SK-N-SH treated with all-trans-retinoic acid at 6 μM for 48 hours (cell line): ENCODE results near the gene PDE8A.

ENCODE experiments used
- ATAC-seq: fragments of 200-7000 bp; cut with Tn5 transposase; 3 replicates; pipeline ENCODE4 v1.9.1; 2020; ENCODE audit warnings: mild to moderate bottlenecking, moderate library complexity
- ARNTL ChIP-seq: fragments of 450-650 bp; formaldehyde crosslinking; IDR thresholded peaks from 2 replicates; pipeline ENCODE4 v1.5.0; 2020; ENCODE audit warnings: low read depth, mild to moderate bottlenecking, moderate library complexity, borderline replicate concordance
- BACH2 ChIP-seq: fragments of 250-450 bp; sonication (Bioruptor Pico); IDR thresholded peaks from 2 replicates; pipeline ENCODE4 v1.9.0; 2021; ENCODE audit warnings: mild to moderate bottlenecking, borderline replicate concordance
- CSDC2 ChIP-seq: fragments of 250-450 bp; sonication (Bioruptor Pico); IDR thresholded peaks from 2 replicates; pipeline ENCODE4 v1.5.0; 2020; ENCODE audit warnings: mild to moderate bottlenecking, moderate library complexity
- ESRRG ChIP-seq: fragments of 250-450 bp; sonication (Bioruptor Pico); IDR thresholded peaks from 2 replicates; pipeline ENCODE4 v1.6.1; 2021; ENCODE audit warnings: mild to moderate bottlenecking
- GLIS3 ChIP-seq: fragments of 250-450 bp; sonication (Bioruptor Pico); IDR thresholded peaks from 2 replicates; pipeline ENCODE4 v1.5.0; 2020; ENCODE audit warnings: mild to moderate bottlenecking, moderate library complexity
- ISL1 ChIP-seq: fragments of 250-450 bp; sonication (Bioruptor Pico); IDR thresholded peaks from 2 replicates; pipeline ENCODE4 v2.1.2; 2022; ENCODE audit warnings: mild to moderate bottlenecking, moderate library complexity
- PPARA ChIP-seq: fragments of 250-450 bp; sonication (Bioruptor Pico); IDR thresholded peaks from 2 replicates; pipeline ENCODE4 v1.5.0; 2020; ENCODE audit warnings: mild to moderate bottlenecking, borderline replicate concordance
- RARB ChIP-seq: fragments of 250-450 bp; sonication (Bioruptor Pico); IDR thresholded peaks from 2 replicates; pipeline ENCODE4 v1.8.0; 2021; ENCODE audit warnings: mild to moderate bottlenecking, moderate library complexity
- SNAI2 ChIP-seq: fragments of 250-450 bp; sonication (Bioruptor Pico); IDR thresholded peaks from 2 replicates; pipeline ENCODE4 v1.5.0; 2020; ENCODE audit warnings: mild to moderate bottlenecking, moderate library complexity
- TCF4 ChIP-seq: fragments of 250-450 bp; sonication (Bioruptor Pico); IDR thresholded peaks from 2 replicates; pipeline ENCODE4 v1.8.0; 2021; ENCODE audit warnings: mild to moderate bottlenecking, moderate library complexity, borderline replicate concordance
- TOX ChIP-seq: fragments of 250-450 bp; sonication (Bioruptor Pico); IDR thresholded peaks from 2 replicates; pipeline ENCODE4 v1.8.0; 2021; ENCODE audit warnings: mild to moderate bottlenecking, moderate library complexity, borderline replicate concordance
- ZC3H10 ChIP-seq: fragments of 250-450 bp; sonication (Bioruptor Pico); IDR thresholded peaks from 2 replicates; pipeline ENCODE4 v1.5.1; 2021; ENCODE audit warnings: mild to moderate bottlenecking, moderate library complexity
- ZFP3 ChIP-seq: fragments of 250-450 bp; sonication (Bioruptor Pico); IDR thresholded peaks from 2 replicates; pipeline ENCODE4 v1.5.0; 2020; ENCODE audit warnings: mild to moderate bottlenecking, moderate library complexity
- ZFP30 ChIP-seq: fragments of 450-650 bp; formaldehyde crosslinking; IDR thresholded peaks from 2 replicates; pipeline ENCODE4 v1.5.0; 2022; ENCODE audit warnings: mild to moderate bottlenecking, moderate library complexity
- ZNF565 ChIP-seq: fragments of 450-650 bp; formaldehyde crosslinking; conservative IDR thresholded peaks from 2 replicates; pipeline ENCODE4 v1.5.0; 2020; ENCODE audit warnings: low read depth, mild to moderate bottlenecking, moderate library complexity
- ZNF8 ChIP-seq: fragments of 450-650 bp; formaldehyde crosslinking; IDR thresholded peaks from 2 replicates; pipeline ENCODE4 v1.5.0; 2020; ENCODE audit warnings: mild to moderate bottlenecking, moderate library complexity
- TF ChIP-seq, protein P1 (sequence below): fragments of 250-450 bp; sonication (Bioruptor Pico); IDR thresholded peaks from 2 replicates; pipeline ENCODE4 v1.5.1; 2020; ENCODE audit warnings: low read depth, mild to moderate bottlenecking, moderate library complexity
- TF ChIP-seq, protein P2 (sequence below): fragments of 250-450 bp; sonication (Bioruptor Pico); IDR thresholded peaks from 2 replicates; pipeline ENCODE4 v1.5.0; 2020; ENCODE audit warnings: mild to moderate bottlenecking, moderate library complexity
- TF ChIP-seq, protein P3 (sequence below): fragments of 250-450 bp; sonication (Bioruptor Pico); IDR thresholded peaks from 2 replicates; pipeline ENCODE4 v1.5.1; 2021; ENCODE audit warnings: mild to moderate bottlenecking, moderate library complexity
- TF ChIP-seq, protein P4 (sequence below): fragments of 250-450 bp; sonication (Bioruptor Pico); IDR thresholded peaks from 2 replicates; pipeline ENCODE4 v1.8.0; 2021; ENCODE audit warnings: low read depth, mild to moderate bottlenecking, moderate library complexity, borderline replicate concordance
- TF ChIP-seq, protein P5 (sequence below): fragments of 250-450 bp; sonication (Bioruptor Pico); IDR thresholded peaks from 2 replicates; pipeline ENCODE4 v1.8.0; 2020; ENCODE audit warnings: mild to moderate bottlenecking, moderate library complexity, borderline replicate concordance

PDE8A gene

DNA sequence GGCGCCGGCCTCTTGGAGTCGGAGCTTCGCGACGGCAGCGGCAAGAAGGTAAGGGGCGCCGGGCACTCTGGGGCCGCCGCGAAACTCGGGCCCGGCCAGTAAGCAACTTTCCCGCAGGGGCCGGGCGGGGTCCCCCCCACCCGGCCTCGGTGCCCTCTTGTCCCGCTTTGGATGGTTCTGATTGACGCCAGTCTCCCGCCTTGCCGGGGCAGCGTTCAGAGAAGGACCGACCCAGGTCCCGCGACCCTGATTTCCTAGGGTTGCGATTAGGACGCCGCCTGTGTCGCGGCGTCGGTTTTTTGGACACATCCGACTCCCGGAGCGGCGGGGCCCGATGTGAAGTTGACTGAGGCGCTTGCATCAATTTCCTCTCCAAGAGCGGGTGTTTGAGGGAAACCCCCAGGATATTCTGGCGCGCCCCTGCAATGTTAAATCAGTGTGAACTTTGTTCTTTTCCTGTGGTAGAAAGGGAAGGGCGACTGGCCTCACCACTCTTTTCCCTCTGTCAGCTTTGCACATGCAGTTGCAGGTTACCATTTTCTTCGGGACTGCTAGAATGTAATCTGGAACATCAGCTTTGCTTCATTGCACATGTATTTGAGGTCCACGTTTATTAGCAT, 755 bp downstream of the PDE8A start:
- no peak for ATAC-seq
- TF ChIP-seq SNAI2 (no peak), PPARA (CRISPR knock-in tag) (no peak), ZFP30 (CRISPR knock-in tag) (no peak), ZNF565 (CRISPR knock-in tag) (no peak), TOX (CRISPR knock-in tag) (no peak)
- TF ChIP-seq, protein P1, sequence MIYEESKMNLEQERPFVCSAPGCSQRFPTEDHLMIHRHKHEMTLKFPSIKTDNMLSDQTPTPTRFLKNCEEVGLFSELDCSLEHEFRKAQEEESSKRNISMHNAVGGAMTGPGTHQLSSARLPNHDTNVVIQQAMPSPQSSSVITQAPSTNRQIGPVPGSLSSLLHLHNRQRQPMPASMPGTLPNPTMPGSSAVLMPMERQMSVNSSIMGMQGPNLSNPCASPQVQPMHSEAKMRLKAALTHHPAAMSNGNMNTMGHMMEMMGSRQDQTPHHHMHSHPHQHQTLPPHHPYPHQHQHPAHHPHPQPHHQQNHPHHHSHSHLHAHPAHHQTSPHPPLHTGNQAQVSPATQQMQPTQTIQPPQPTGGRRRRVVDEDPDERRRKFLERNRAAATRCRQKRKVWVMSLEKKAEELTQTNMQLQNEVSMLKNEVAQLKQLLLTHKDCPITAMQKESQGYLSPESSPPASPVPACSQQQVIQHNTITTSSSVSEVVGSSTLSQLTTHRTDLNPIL (CRISPR knock-in tag) = no peak

DNA sequence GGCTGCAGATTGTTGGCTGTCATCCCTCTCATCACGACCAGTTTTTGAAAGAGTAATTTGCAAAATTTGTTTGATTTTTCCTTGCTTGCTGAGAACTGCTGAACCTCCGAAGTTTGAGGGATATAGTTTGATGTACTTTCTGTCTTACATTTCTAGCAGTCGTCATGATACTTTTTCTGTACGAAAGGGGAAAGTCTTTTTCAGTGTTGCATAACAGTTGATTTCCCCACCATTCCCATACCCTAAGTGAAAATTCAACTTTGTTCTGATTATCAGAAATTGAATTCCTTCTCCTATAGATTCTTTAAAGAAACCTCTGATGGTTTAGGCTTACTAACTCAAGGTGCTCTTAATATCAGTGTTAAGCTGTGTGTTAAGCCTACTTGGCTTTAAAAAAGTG, 1.6 kb downstream of the PDE8A start:
- no peak for TF ChIP-seq ZFP3 (CRISPR knock-in tag)
- TF ChIP-seq PPARA (CRISPR knock-in tag) = no peak
- no peak for TF ChIP-seq SNAI2
- TF ChIP-seq ZNF8 (CRISPR knock-in tag) = no peak
- TF ChIP-seq, protein P1 (CRISPR knock-in tag) = no peak
- TF ChIP-seq TOX (CRISPR knock-in tag) = no peak
- TF ChIP-seq BACH2 (CRISPR knock-in tag) = no peak
- no peak for TF ChIP-seq RARB (CRISPR knock-in tag)
- no peak for TF ChIP-seq ESRRG (CRISPR knock-in tag)
- no peak for TF ChIP-seq ARNTL (CRISPR knock-in tag)
- TF ChIP-seq, protein P2, sequence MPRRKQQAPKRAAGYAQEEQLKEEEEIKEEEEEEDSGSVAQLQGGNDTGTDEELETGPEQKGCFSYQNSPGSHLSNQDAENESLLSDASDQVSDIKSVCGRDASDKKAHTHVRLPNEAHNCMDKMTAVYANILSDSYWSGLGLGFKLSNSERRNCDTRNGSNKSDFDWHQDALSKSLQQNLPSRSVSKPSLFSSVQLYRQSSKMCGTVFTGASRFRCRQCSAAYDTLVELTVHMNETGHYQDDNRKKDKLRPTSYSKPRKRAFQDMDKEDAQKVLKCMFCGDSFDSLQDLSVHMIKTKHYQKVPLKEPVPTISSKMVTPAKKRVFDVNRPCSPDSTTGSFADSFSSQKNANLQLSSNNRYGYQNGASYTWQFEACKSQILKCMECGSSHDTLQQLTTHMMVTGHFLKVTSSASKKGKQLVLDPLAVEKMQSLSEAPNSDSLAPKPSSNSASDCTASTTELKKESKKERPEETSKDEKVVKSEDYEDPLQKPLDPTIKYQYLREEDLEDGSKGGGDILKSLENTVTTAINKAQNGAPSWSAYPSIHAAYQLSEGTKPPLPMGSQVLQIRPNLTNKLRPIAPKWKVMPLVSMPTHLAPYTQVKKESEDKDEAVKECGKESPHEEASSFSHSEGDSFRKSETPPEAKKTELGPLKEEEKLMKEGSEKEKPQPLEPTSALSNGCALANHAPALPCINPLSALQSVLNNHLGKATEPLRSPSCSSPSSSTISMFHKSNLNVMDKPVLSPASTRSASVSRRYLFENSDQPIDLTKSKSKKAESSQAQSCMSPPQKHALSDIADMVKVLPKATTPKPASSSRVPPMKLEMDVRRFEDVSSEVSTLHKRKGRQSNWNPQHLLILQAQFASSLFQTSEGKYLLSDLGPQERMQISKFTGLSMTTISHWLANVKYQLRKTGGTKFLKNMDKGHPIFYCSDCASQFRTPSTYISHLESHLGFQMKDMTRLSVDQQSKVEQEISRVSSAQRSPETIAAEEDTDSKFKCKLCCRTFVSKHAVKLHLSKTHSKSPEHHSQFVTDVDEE = no peak
- no peak for TF ChIP-seq CSDC2 (CRISPR knock-in tag)
- TF ChIP-seq ISL1 (CRISPR knock-in tag) = no peak
- no peak for TF ChIP-seq GLIS3 (CRISPR knock-in tag)
- TF ChIP-seq, protein P3, sequence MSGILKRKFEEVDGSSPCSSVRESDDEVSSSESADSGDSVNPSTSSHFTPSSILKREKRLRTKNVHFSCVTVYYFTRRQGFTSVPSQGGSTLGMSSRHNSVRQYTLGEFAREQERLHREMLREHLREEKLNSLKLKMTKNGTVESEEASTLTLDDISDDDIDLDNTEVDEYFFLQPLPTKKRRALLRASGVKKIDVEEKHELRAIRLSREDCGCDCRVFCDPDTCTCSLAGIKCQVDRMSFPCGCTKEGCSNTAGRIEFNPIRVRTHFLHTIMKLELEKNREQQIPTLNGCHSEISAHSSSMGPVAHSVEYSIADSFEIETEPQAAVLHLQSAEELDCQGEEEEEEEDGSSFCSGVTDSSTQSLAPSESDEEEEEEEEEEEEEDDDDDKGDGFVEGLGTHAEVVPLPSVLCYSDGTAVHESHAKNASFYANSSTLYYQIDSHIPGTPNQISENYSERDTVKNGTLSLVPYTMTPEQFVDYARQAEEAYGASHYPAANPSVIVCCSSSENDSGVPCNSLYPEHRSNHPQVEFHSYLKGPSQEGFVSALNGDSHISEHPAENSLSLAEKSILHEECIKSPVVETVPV (CRISPR knock-in tag) = no peak
- TF ChIP-seq ZFP30 (CRISPR knock-in tag) = no peak
- TF ChIP-seq, protein P4, sequence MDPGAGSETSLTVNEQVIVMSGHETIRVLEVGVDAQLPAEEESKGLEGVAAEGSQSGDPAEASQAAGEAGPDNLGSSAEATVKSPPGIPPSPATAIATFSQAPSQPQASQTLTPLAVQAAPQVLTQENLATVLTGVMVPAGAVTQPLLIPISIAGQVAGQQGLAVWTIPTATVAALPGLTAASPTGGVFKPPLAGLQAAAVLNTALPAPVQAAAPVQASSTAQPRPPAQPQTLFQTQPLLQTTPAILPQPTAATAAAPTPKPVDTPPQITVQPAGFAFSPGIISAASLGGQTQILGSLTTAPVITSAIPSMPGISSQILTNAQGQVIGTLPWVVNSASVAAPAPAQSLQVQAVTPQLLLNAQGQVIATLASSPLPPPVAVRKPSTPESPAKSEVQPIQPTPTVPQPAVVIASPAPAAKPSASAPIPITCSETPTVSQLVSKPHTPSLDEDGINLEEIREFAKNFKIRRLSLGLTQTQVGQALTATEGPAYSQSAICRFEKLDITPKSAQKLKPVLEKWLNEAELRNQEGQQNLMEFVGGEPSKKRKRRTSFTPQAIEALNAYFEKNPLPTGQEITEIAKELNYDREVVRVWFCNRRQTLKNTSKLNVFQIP (CRISPR knock-in tag) = no peak
- no peak for TF ChIP-seq TCF4
- no peak for TF ChIP-seq ZC3H10
- TF ChIP-seq, protein P5, sequence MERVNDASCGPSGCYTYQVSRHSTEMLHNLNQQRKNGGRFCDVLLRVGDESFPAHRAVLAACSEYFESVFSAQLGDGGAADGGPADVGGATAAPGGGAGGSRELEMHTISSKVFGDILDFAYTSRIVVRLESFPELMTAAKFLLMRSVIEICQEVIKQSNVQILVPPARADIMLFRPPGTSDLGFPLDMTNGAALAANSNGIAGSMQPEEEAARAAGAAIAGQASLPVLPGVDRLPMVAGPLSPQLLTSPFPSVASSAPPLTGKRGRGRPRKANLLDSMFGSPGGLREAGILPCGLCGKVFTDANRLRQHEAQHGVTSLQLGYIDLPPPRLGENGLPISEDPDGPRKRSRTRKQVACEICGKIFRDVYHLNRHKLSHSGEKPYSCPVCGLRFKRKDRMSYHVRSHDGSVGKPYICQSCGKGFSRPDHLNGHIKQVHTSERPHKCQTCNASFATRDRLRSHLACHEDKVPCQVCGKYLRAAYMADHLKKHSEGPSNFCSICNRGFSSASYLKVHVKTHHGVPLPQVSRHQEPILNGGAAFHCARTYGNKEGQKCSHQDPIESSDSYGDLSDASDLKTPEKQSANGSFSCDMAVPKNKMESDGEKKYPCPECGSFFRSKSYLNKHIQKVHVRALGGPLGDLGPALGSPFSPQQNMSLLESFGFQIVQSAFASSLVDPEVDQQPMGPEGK (CRISPR knock-in tag) = no peak
- no peak for ATAC-seq
